WI38 (cell line): Measurements from ENCODE around the gene LRFN5.
"Not testable (repeated sequence)": the region's sequence is repeated elsewhere in the genome, so short reads cannot be mapped to it uniquely, and the experiment has no call there.

Experiments used
- H3K4me3 ChIP-seq: 2 replicates; pipeline ENCODE4 v1.5.1; 2011; ENCODE audit warnings: low read depth, mild to moderate bottlenecking, control low read depth, low read length
- TF ChIP-seq, protein P1 (sequence below): IDR thresholded peaks from 2 replicates; pipeline ENCODE4 v1.5.1; 2012; ENCODE audit warnings: low read depth, mild to moderate bottlenecking, control low read depth, low read length

The LRFN5 gene

GRCh38 chr14:41900644-41901043 lies 294.0 kb downstream of the LRFN5 start:
- no peak overlapping the region for H3K4me3 ChIP-seq
- TF ChIP-seq, protein P1, sequence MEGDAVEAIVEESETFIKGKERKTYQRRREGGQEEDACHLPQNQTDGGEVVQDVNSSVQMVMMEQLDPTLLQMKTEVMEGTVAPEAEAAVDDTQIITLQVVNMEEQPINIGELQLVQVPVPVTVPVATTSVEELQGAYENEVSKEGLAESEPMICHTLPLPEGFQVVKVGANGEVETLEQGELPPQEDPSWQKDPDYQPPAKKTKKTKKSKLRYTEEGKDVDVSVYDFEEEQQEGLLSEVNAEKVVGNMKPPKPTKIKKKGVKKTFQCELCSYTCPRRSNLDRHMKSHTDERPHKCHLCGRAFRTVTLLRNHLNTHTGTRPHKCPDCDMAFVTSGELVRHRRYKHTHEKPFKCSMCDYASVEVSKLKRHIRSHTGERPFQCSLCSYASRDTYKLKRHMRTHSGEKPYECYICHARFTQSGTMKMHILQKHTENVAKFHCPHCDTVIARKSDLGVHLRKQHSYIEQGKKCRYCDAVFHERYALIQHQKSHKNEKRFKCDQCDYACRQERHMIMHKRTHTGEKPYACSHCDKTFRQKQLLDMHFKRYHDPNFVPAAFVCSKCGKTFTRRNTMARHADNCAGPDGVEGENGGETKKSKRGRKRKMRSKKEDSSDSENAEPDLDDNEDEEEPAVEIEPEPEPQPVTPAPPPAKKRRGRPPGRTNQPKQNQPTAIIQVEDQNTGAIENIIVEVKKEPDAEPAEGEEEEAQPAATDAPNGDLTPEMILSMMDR: no peak

DNA sequence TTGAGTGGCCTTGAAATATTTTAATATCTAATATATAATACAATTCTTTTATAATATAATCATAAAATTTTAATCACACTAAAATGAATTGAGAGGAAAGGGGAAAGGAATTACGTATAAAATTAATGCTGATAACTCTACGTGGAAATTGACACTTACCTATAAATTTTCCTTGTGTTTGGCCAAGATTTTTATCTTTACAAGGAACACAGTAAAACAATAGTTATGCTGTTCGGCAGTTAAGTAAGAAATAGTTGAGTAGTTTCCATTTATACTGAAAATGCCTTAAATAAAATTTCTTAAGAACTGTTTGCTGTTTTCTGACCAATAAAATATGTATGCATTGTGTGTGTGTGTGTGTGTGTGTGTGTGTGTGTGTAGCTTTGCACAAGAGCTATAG lies 294.4 kb downstream of the LRFN5 start:
- H3K4me3 ChIP-seq: no peak overlapping the region
- TF ChIP-seq, protein P1: no peak

- TF ChIP-seq, protein P1: no peak
- H3K4me3 ChIP-seq: no peak overlapping the region
Measured at GRCh38 chr14:41905394-41905964, 298.8 kb downstream of the LRFN5 start.

DNA sequence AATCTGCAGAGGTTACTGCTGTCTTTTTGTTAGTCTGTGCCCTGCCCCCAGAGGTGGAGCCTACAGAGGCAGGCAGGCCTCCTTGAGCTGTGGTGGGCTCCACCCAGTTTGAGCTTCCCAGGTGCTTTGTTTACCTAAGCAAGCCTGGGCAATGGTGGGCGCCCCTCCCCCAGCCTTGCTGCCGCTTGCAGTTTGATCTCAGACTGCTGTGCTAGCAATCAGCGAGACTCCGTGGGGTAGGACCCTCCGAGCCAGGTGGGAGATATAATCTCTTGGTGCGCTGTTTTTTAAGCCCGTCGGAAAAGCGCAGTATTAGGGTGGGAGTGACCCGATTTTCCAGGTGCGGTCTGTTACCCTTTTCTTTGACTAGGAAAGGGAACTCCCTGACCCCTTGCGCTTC lies 304.5 kb downstream of the LRFN5 start:
- not testable (repeated sequence) for H3K4me3 ChIP-seq

GRCh38 chr14:41913398-41913797 lies 306.7 kb downstream of the LRFN5 start:
- TF ChIP-seq, protein P1: no peak

DNA sequence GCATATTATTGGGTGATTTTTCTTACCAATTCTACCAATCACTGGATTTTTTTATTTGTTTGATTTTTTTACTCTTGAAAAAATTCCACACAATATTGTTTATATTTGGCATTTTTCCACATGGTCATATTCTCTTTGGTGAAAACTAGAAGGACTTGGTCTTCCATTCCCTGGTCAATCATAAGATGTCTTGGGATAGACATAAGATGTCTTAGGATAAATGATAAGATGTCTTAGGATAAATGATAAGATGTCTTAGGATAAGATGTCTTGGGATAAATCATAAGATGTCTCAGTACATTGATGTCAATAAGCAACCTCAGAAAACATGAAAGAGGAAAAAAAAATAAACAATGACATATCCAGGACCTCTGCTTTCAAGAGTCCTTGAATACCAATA lies 309.1 kb downstream of the LRFN5 start:
- TF ChIP-seq, protein P1: no peak
- H3K4me3 ChIP-seq: no peak overlapping the region

More at GRCh38 chr14:41913398-41913797, 306.7 kb downstream of the LRFN5 start:
- H3K4me3 ChIP-seq: no peak overlapping the region

GRCh38 chr14:41916313-41916712 lies 309.6 kb downstream of the LRFN5 start:
- TF ChIP-seq, protein P1: no peak
- no peak overlapping the region for H3K4me3 ChIP-seq

GRCh38 chr14:41925409-41925808 lies 318.7 kb downstream of the LRFN5 start:
- TF ChIP-seq, protein P1: no peak
- no peak overlapping the region for H3K4me3 ChIP-seq
